Gastrocnemius medialis (tissue), 4 donors: ENCODE measurements around the gene ARMH1. TPM values are rescaled to one million over a fixed set of nuclear protein-coding genes. Genes with fewer than 3 reads are reported as not detected.
A peak's percentile ranks its signal among the peaks of the same experiment; 100 is the strongest.

Experiments
- ATAC-seq, 2 donors: fragments of 150-250 bp; one replicate each; pipeline ENCODE4 v1.9.1; 2016
- DNase-seq, 2 donors: peaks; one replicate each; pipeline ENCODE4 v3.0.0-alpha.2; 2019
- H3K27ac ChIP-seq, 4 donors: fragments of 200-600 bp; sonication (generic); 1 replicate in 1 of 4; 2 replicates in 3 of 4; pipeline ENCODE4 v1.5.1; 2016 to 2018; ENCODE audit warnings: mild to moderate bottlenecking in 2 of 4, moderate library complexity in 1 of 4
- H3K27me3 ChIP-seq, 3 donors: fragments of 200-600 bp; sonication (generic) in 2 of 3; 1 replicate in 1 of 3; 2 replicates in 2 of 3; pipeline versions ENCODE4 v1.5.1 to v1.6.0; 2016 to 2019; ENCODE audit warnings: mild to moderate bottlenecking in 1 of 3, moderate library complexity in 1 of 3
- H3K36me3 ChIP-seq, 2 donors: fragments of 200-600 bp; sonication (generic) in 1 of 2; one replicate each; pipeline ENCODE4 v1.5.1; 2017 to 2018
- H3K4me1 ChIP-seq, 2 donors: fragments of 200-600 bp; sonication (generic) in 1 of 2; one replicate each; pipeline ENCODE4 v1.5.1; 2016 to 2017; ENCODE audit warnings: mild to moderate bottlenecking in 2 of 2
- H3K4me3 ChIP-seq, 4 donors: fragments of 200-600 bp; sonication (generic) in 3 of 4; 1 replicate in 1 of 4; 2 replicates in 3 of 4; pipeline ENCODE4 v1.5.1; 2016 to 2019; ENCODE audit warnings: mild to moderate bottlenecking in 2 of 4
- H3K9me3 ChIP-seq, 3 donors: fragments of 200-600 bp; sonication (generic) in 2 of 3; 1 replicate in 1 of 3; 2 replicates in 2 of 3; pipeline ENCODE4 v1.5.1; 2016 to 2019
- CTCF ChIP-seq, 5 experiments: fragments of 450-650 bp in 3 of 5; fragments of 200-600 bp in 2 of 5; sonication (generic) in 2 of 5; IDR thresholded peaks in 4 of 5; conservative IDR thresholded peaks in 1 of 5; 1 replicate in 4 of 5; 2 replicates in 1 of 5; pipeline ENCODE4 v1.5.1; 2016 to 2019; ENCODE audit warnings: antibody characterized with exemption in 5 of 5, mild to moderate bottlenecking in 3 of 5, moderate library complexity in 3 of 5
- POLR2A ChIP-seq, 2 donors: fragments of 450-650 bp; IDR thresholded peaks; one replicate each; pipeline ENCODE4 v1.6.1; 2017; ENCODE audit warnings: antibody characterized with exemption in 2 of 2, mild to moderate bottlenecking in 2 of 2, moderate library complexity in 2 of 2
- in situ Hi-C, 4 donors: fragments of 200-750 bp; cut with MboI; loops; one replicate each; pipeline versions ENCODE4 v1.15.0 to v1.8.0; 2017; ENCODE audit warnings: low sequenced_read_pairs in 4 of 4
- intact Hi-C: fragments of 100-400 bp; cut with DNase I; formaldehyde crosslinking; loops from one replicate; pipeline ENCODE4 v1.15.1; 2023; ENCODE audit warnings: low total_unique reads
- total RNA-seq, 4 donors: library from RNA; depleted of rRNA; stranded (reverse); fragments of >200 nt; gene quantifications; one replicate each; pipeline versions ENCODE4 v1.1.0 to v1.2.3, GENCODE V29; 2016

Gene ARMH1
- total RNA-seq, 4 donors from 2014 or later: 0.78 TPM; not detected in 3

- H3K27me3 ChIP-seq: no peaks in the 10 kb centered on the region
- in situ Hi-C loops (no loop called here), intact Hi-C loops (loop anchor here (2.0 to 10.0 kb wide), 2 partner anchors 35 to 945 kb away; partner anchors contain the start of genes GPBP1L1, RPS8 and TMEM69)
- peak within 1 kb of the TSS; percentile 87 to 94 (median 90) for H3K27ac ChIP-seq
- H3K9me3 ChIP-seq: no peaks in the 10 kb centered on the region
- H3K36me3 ChIP-seq: no peaks in the 10 kb centered on the region
- DNase-seq (peak; percentile 93 to 96), ATAC-seq (peak; percentile 98)
- H3K4me3 ChIP-seq: peak within 1 kb of the TSS; percentile 64 to 81 (median 74)
- TF ChIP-seq CTCF (IDR thresholded peaks at IDR 0.05 in 4 of 5, conservative IDR thresholded peaks at IDR 0.05 in 1 of 5) (peak in 1 of 5 experiments; percentile 17), POLR2A (IDR thresholded peaks at IDR 0.05) (peak; percentile 67 to 72)
- peaks cover 7 to 10% of the 10 kb centered on the region in 2 donors for H3K4me1 ChIP-seq
These were observed 65.0 kb downstream of the ARMH1 start, which contains the start of gene KIF2C for GRCh38 chr1:44739307-44740178. TSS of gene KIF2C (plus strand) at chr1:44739837. CDS start at chr1:44739933, 96 bp downstream.

GRCh38 chr1:44740179-44740617 lies 65.7 kb downstream of the ARMH1 start:
- no peak for ATAC-seq
- in situ Hi-C loops (no loop called here), intact Hi-C loops (no loop called here)
- Histone ChIP-seq H3K9me3 (no peaks in the 10 kb centered on the region), H3K4me1 (peaks cover 7 to 10% of the 10 kb centered on the region in 2 donors), H3K36me3 (no peaks in the 10 kb centered on the region), H3K4me3 (peak overlapping the region; percentile 64 to 81 (median 74)), H3K27ac (peak overlapping the region; percentile 87 to 94 (median 90)), H3K27me3 (no peaks in the 10 kb centered on the region)
- TF ChIP-seq CTCF (IDR thresholded peaks at IDR 0.05 in 4 of 5, conservative IDR thresholded peaks at IDR 0.05 in 1 of 5) (no peak), POLR2A (IDR thresholded peaks at IDR 0.05) (no peak)
- DNase-seq: no peak

GRCh38 chr1:44743211-44743610 lies 68.7 kb downstream of the ARMH1 start:
- H3K4me1 ChIP-seq: peaks cover 7 to 10% of the 10 kb centered on the region in 2 donors
- no peaks in the 10 kb centered on the region for H3K36me3 ChIP-seq
- no peaks in the 10 kb centered on the region for H3K27me3 ChIP-seq
- no peaks in the 10 kb centered on the region for H3K9me3 ChIP-seq
- DNase-seq: no peak
- H3K27ac ChIP-seq: no peak overlapping the region
- no peak overlapping the region for H3K4me3 ChIP-seq
- intact Hi-C loops: no loop called here
- in situ Hi-C loops: no loop called here
- no peak for TF ChIP-seq CTCF (IDR thresholded peaks at IDR 0.05 in 4 of 5, conservative IDR thresholded peaks at IDR 0.05 in 1 of 5)
- TF ChIP-seq POLR2A (IDR thresholded peaks at IDR 0.05): no peak
- ATAC-seq: no peak

GRCh38 chr1:44747878-44748277 lies 73.4 kb downstream of the ARMH1 start:
- DNase-seq (no peak), ATAC-seq (no peak)
- intact Hi-C loops: no loop called here
- Histone ChIP-seq H3K27me3 (no peaks in the 10 kb centered on the region), H3K9me3 (no peaks in the 10 kb centered on the region), H3K27ac (no peak overlapping the region), H3K4me3 (no peak overlapping the region), H3K4me1 (no peaks in the 10 kb centered on the region), H3K36me3 (no peaks in the 10 kb centered on the region)
- TF ChIP-seq CTCF (IDR thresholded peaks at IDR 0.05 in 4 of 5, conservative IDR thresholded peaks at IDR 0.05 in 1 of 5): no peak
- TF ChIP-seq POLR2A (IDR thresholded peaks at IDR 0.05): no peak
- in situ Hi-C loops: no loop called here
